Endothelial cell of umbilical vein (primary cell): ENCODE measurements around the gene PHF8. TPM values are rescaled to one million over a fixed set of nuclear protein-coding genes. Genes with fewer than 3 reads are reported as not detected.

Experiments
- BruUV-seq: library from RNA; stranded (reverse); fragments of 400-500 nt; replicated peaks from 2 replicates; lab custom pipeline; 2021; lab: Mats Ljungman, UMichigan
- CTCF ChIA-PET: fragments of 300-600, 350-600 bp; sonication (Branson Sonifier 250); formaldehyde crosslinking; loops from one replicate; lab custom pipeline; 2021; ENCODE audit warnings: antibody characterized with exemption, inconsistent platforms; lab: Charles Lee
- POLR2A ChIA-PET: fragments of 300-600, 350-600 bp; sonication (Branson Sonifier 250); formaldehyde crosslinking; loops from one replicate; lab custom pipeline; 2021; ENCODE audit warnings: antibody characterized with exemption, inconsistent platforms; lab: Charles Lee
- DNase-seq: peaks from one replicate; pipeline ENCODE4 v3.0.0-alpha.2; 2011; ENCODE audit warnings: low read depth, low spot score
- FAIRE-seq: peaks from 2 replicates; lab custom pipeline; 2011; peaks lifted over from hg19 to GRCh38; lab: Jason Lieb, UNC
- H2AFZ ChIP-seq: 2 replicates; pipeline ENCODE4 v1.6.0; 2012; ENCODE audit warnings: low read depth, low read length, control low read depth, inconsistent platforms
- H3K27ac ChIP-seq: 2 replicates; pipeline ENCODE4 v1.5.1; 2011; ENCODE audit warnings: low read depth, mild to moderate bottlenecking, control low read depth, low read length, moderate library complexity; ENCODE audit not compliant: insufficient read depth
- H3K27me3 ChIP-seq, 2 experiments: 2 replicates each; pipeline versions ENCODE4 v1.6.0 to v1.6.1; 2011; ENCODE audit warnings: low read length in 2 of 2, mixed read lengths in 1 of 2; ENCODE audit not compliant: control insufficient read depth in 2 of 2, insufficient read depth in 2 of 2
- H3K36me3 ChIP-seq, 2 experiments: 2 replicates in 1 of 2; 3 replicates in 1 of 2; pipeline ENCODE4 v1.5.1; 2011; ENCODE audit warnings: low read length in 2 of 2, mild to moderate bottlenecking in 1 of 2, moderate library complexity in 1 of 2; ENCODE audit not compliant: control insufficient read depth in 2 of 2, insufficient read depth in 2 of 2; ENCODE audit errors: extremely low read depth in 1 of 2
- H3K4me1 ChIP-seq: 3 replicates; pipeline ENCODE4 v1.5.1; 2011; ENCODE audit warnings: mild to moderate bottlenecking, low read length; ENCODE audit not compliant: control insufficient read depth, insufficient read depth; ENCODE audit errors: extremely low read depth
- H3K4me2 ChIP-seq: 2 replicates; pipeline ENCODE4 v1.6.1; 2011; ENCODE audit warnings: low read length, control low read depth, mixed read lengths; ENCODE audit not compliant: insufficient read depth
- H3K4me3 ChIP-seq, 3 experiments: fragments of 200-600 bp in 1 of 3; sonication (generic), shearing (Covaris generic) in 1 of 3; replicated peaks in 1 of 3; 2 replicates each; pipeline ENCODE4 v1.5.1; 2011 to 2016; ENCODE audit warnings: control low read depth in 3 of 3, low read length in 3 of 3, mild to moderate bottlenecking in 2 of 3, inconsistent platforms in 1 of 3, low read depth in 1 of 3, moderate library complexity in 1 of 3; ENCODE audit not compliant: insufficient read depth in 1 of 3
- H3K79me2 ChIP-seq: 2 replicates; pipeline ENCODE4 v1.6.0; 2012; ENCODE audit warnings: low read length, inconsistent platforms; ENCODE audit not compliant: control insufficient read depth, insufficient read depth
- H3K9ac ChIP-seq: replicated peaks from 2 replicates; pipeline ENCODE3; 2011; ENCODE audit warnings: low read length, control low read depth; ENCODE audit not compliant: insufficient read depth; ENCODE audit errors: extremely low read depth
- H3K9me1 ChIP-seq: replicated peaks from 3 replicates; pipeline ENCODE4 v1.6.0; 2011; ENCODE audit warnings: mild to moderate bottlenecking, low read length; ENCODE audit not compliant: control insufficient read depth, insufficient read depth; ENCODE audit errors: extremely low read depth
- H3K9me3 ChIP-seq: replicated peaks from 2 replicates; pipeline ENCODE4 v1.5.1; 2012; ENCODE audit warnings: low read length, inconsistent platforms; ENCODE audit not compliant: control insufficient read depth, insufficient read depth
- H4K20me1 ChIP-seq: replicated peaks from 2 replicates; pipeline ENCODE3; 2011; ENCODE audit warnings: mild to moderate bottlenecking, low read length; ENCODE audit not compliant: control insufficient read depth, insufficient read depth; ENCODE audit errors: extremely low read depth
- CTCF ChIP-seq, 2 donors: IDR thresholded peaks; 1 replicate in 1 of 2; 2 replicates in 1 of 2; pipeline ENCODE4 v1.5.1; 2011; ENCODE audit warnings: low read length in 2 of 2, mild to moderate bottlenecking in 2 of 2, moderate library complexity in 2 of 2, control low read depth in 1 of 2, inconsistent platforms in 1 of 2, low read depth in 1 of 2; ENCODE audit not compliant: insufficient read depth in 1 of 2; ENCODE audit errors: extremely low read depth in 1 of 2
- EZH2 ChIP-seq: IDR thresholded peaks from 2 replicates; pipeline ENCODE4 v1.6.1; 2012; ENCODE audit warnings: borderline replicate concordance, low read depth, mild to moderate bottlenecking, moderate library complexity, low read length, inconsistent platforms; ENCODE audit not compliant: severe bottlenecking
- FOS ChIP-seq: IDR thresholded peaks from 2 replicates; pipeline ENCODE4 v1.6.1; 2011; ENCODE audit warnings: mild to moderate bottlenecking, low read length, moderate library complexity, borderline replicate concordance; ENCODE audit not compliant: insufficient read depth
- GATA2 ChIP-seq: IDR thresholded peaks from 2 replicates; pipeline ENCODE4 v1.7.0; 2011; ENCODE audit warnings: low read depth, mild to moderate bottlenecking, moderate library complexity, mixed read lengths, low read length; ENCODE audit not compliant: insufficient read length, insufficient read depth
- JUN ChIP-seq: IDR thresholded peaks from 2 replicates; pipeline ENCODE4 v1.6.1; 2011; ENCODE audit warnings: borderline replicate concordance, low read depth; ENCODE audit not compliant: insufficient read length, insufficient read depth
- MYC ChIP-seq: IDR thresholded peaks from one replicate; pipeline ENCODE4 v1.6.1; 2011; ENCODE audit warnings: mild to moderate bottlenecking, low read depth, low read length
- POLR2A ChIP-seq: IDR thresholded peaks from 2 replicates; pipeline ENCODE4 v1.6.1; 2012; ENCODE audit warnings: low read depth, mild to moderate bottlenecking, control low read depth, low read length
- POLR2AphosphoS5 ChIP-seq: IDR thresholded peaks from 2 replicates; pipeline ENCODE4 v1.6.1; 2012; ENCODE audit warnings: low read depth, mild to moderate bottlenecking, control low read depth, low read length, moderate library complexity; ENCODE audit not compliant: insufficient read depth
- dilution Hi-C: fragments of 300-500 bp; cut with MboI; formaldehyde crosslinking; loops from one replicate; pipeline ENCODE4 v1.15.0; 2019; ENCODE audit warnings: low sequenced_read_pairs; ENCODE audit not compliant: extremely low pct_ligation_motif_present
- intact Hi-C: fragments of 100-400 bp; cut with micrococcal nuclease; formaldehyde crosslinking; loops from one replicate; pipeline ENCODE4 v1.10.0; 2022
- polyA plus RNA-seq, 4 experiments: library from polyadenylated mRNA; depleted of rRNA in 3 of 4; stranded (reverse) in 3 of 4; unstranded in 1 of 4; fragments of >200 nt; gene quantifications; 2 replicates each; pipeline versions ENCODE4 v1.2.1 to v1.2.3, GENCODE V29; 2011 to 2012; ENCODE audit warnings: missing spikeins in 1 of 4
- total RNA-seq: library from RNA; stranded (reverse); gene quantifications from 2 replicates; pipeline ENCODE4 v1.2.3, GENCODE V29; 2021
- TF ChIP-seq, protein P1 (sequence below): IDR thresholded peaks from 2 replicates; pipeline ENCODE4 v1.6.1; 2011; ENCODE audit not compliant: insufficient read depth, insufficient read length

The PHF8 gene
- total and polyA plus RNA-seq, 2 donors (not counting 3 experiments of a cell fraction or from before 2014, with no cell fraction given) = 10.9 to 25.5 TPM

- no peak overlapping the region for H3K4me3 ChIP-seq
- H3K79me2 ChIP-seq = no peaks in the 10 kb centered on the region
- POLR2A ChIA-PET = no interaction called here
- no TSS peak for BruUV-seq
- no peaks in the 10 kb centered on the region for H3K27me3 ChIP-seq
- TF ChIP-seq, protein P1, sequence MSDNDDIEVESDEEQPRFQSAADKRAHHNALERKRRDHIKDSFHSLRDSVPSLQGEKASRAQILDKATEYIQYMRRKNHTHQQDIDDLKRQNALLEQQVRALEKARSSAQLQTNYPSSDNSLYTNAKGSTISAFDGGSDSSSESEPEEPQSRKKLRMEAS = no peak
- TF ChIP-seq POLR2A = no peak
- no peak for TF ChIP-seq CTCF (IDR thresholded peaks at IDR 0.05; ENCODE audit: extremely low read depth in 1 of 2, insufficient read depth in 1 of 2, low read depth in 1 of 2, low read length in 2 of 2)
- no peak for TF ChIP-seq POLR2AphosphoS5
- no peak for TF ChIP-seq MYC
- no peak for TF ChIP-seq JUN
- no peak for TF ChIP-seq GATA2
- TF ChIP-seq EZH2 = no peak
- TF ChIP-seq FOS = no peak
- intact Hi-C loops = no loop called here
- H3K9me1 ChIP-seq = no peaks in the 10 kb centered on the region
- no peak overlapping the region for H3K4me2 ChIP-seq
- no peak for DNase-seq
- H3K9me3 ChIP-seq = no peaks in the 10 kb centered on the region
- H3K36me3 ChIP-seq = peaks cover 0 to 9% of the 10 kb centered on the region in 2 experiments
- CTCF ChIA-PET = interaction anchor here (0.7 kb wide), 1 partner anchor 62 kb away, joined by 3 read pairs; no protein-coding TSS in a partner anchor
- dilution Hi-C loops = no loop called here
- H4K20me1 ChIP-seq = no peaks in the 10 kb centered on the region
- no peaks in the 10 kb centered on the region for H3K4me1 ChIP-seq
- H3K27ac ChIP-seq = no peak overlapping the region
- no peak overlapping the region for H3K9ac ChIP-seq
- no peak overlapping the region for H2AFZ ChIP-seq
- FAIRE-seq = no peak
These were observed 19.9 kb downstream of the PHF8 start for GRCh38 chrX:54024350-54024749.
